BE2C (cell line): ENCODE data around the gene CLCN7.

Experiments used
- DNase-seq: peaks from one replicate; pipeline ENCODE4 v3.0.0-alpha.2; 2020
- H3K27me3 ChIP-seq: fragments of 250-450 bp; sonication (Bioruptor Pico); 2 replicates; pipeline ENCODE4 v1.5.1; 2020; ENCODE audit warnings: mild to moderate bottlenecking
- H3K36me3 ChIP-seq: fragments of 250-450 bp; sonication (Bioruptor Pico); 2 replicates; pipeline ENCODE4 v1.5.1; 2020; ENCODE audit warnings: mild to moderate bottlenecking
- H3K4me1 ChIP-seq: fragments of 250-450 bp; sonication (Bioruptor Pico); 2 replicates; pipeline ENCODE4 v1.5.1; 2020
- H3K4me3 ChIP-seq: 2 replicates; pipeline ENCODE4 v1.5.1; 2011; ENCODE audit warnings: low read depth, low read length
- H3K9me3 ChIP-seq: fragments of 250-450 bp; sonication (Bioruptor Pico); 2 replicates; pipeline ENCODE4 v1.5.1; 2020
- TF ChIP-seq, protein P1 (sequence below): IDR thresholded peaks from 2 replicates; pipeline ENCODE4 v1.5.1; 2012; ENCODE audit warnings: mild to moderate bottlenecking, low read depth, low read length

CLCN7 gene

GRCh38 chr16:1408171-1408837, 66.5 kb downstream of the CLCN7 start:
- Histone ChIP-seq H3K36me3 (no peaks in the 10 kb centered on the region), H3K4me1 (no peaks in the 10 kb centered on the region), H3K9me3 (no peaks in the 10 kb centered on the region), H3K4me3 (peak overlapping the region; percentile 75), H3K27me3 (no peaks in the 10 kb centered on the region)
- TF ChIP-seq, protein P1, sequence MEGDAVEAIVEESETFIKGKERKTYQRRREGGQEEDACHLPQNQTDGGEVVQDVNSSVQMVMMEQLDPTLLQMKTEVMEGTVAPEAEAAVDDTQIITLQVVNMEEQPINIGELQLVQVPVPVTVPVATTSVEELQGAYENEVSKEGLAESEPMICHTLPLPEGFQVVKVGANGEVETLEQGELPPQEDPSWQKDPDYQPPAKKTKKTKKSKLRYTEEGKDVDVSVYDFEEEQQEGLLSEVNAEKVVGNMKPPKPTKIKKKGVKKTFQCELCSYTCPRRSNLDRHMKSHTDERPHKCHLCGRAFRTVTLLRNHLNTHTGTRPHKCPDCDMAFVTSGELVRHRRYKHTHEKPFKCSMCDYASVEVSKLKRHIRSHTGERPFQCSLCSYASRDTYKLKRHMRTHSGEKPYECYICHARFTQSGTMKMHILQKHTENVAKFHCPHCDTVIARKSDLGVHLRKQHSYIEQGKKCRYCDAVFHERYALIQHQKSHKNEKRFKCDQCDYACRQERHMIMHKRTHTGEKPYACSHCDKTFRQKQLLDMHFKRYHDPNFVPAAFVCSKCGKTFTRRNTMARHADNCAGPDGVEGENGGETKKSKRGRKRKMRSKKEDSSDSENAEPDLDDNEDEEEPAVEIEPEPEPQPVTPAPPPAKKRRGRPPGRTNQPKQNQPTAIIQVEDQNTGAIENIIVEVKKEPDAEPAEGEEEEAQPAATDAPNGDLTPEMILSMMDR = no peak
- peak; percentile 96 for DNase-seq

DNA sequence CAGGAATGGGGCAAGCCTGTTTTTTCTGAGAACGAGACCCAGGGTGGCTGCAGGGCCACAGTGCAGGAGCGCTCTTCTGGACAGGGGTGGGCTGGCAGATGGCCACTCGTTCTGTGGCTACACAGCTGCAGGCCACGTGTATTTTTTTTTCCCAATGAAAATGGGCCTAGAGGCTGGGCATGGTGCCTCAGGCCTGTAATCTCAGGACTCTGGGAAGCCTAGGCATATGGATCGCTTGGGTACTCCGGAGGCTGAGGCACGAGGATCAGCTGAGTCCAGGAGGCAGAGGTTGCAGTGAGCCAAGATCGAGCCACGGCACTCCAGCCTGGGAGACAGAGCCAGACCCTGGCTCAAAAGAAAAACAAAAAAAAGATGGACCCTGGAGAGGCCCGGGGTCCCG, 67.1 kb downstream of the CLCN7 start:
- no peak for DNase-seq

GRCh38 chr16:1403733-1404132, 71.1 kb downstream of the CLCN7 start:
- TF ChIP-seq, protein P1 = no peak
- Histone ChIP-seq H3K27me3 (no peaks in the 10 kb centered on the region), H3K4me1 (no peaks in the 10 kb centered on the region), H3K4me3 (no peak overlapping the region), H3K36me3 (peaks cover 2% of the 10 kb centered on the region; the same call in 1 of the 2 replicates), H3K9me3 (no peaks in the 10 kb centered on the region)
- DNase-seq = no peak

More for the DNA sequence above, 67.1 kb downstream of the CLCN7 start:
- H3K27me3 ChIP-seq = no peaks in the 10 kb centered on the region
- no peaks in the 10 kb centered on the region for H3K9me3 ChIP-seq
- H3K36me3 ChIP-seq = no peaks in the 10 kb centered on the region
- H3K4me1 ChIP-seq = no peaks in the 10 kb centered on the region
- H3K4me3 ChIP-seq = peak overlapping the region; percentile 75
- TF ChIP-seq, protein P1 = no peak

DNA sequence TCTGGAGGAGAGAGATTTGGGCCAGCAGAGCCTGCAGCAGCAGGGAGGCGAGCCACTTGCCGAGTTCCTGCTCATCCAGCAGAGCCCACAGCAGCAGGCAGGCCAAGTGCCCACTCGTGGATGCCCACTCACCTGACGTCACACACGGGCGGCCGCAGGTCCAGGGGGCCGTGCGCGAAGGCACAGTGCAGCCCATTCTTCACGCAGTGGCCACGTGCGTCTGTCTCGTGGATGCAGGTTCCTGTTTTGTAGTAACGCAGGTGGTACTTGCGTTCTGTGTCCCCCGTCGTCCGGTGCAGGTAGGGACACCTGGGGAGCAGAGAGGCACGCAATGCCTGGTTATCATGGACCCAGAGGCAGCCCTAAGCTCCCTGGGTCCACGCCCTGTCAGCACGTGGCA, 71.8 kb downstream of the CLCN7 start:
- TF ChIP-seq, protein P1 = no peak
- no peak for DNase-seq
- no peaks in the 10 kb centered on the region for H3K9me3 ChIP-seq
- H3K4me3 ChIP-seq = no peak overlapping the region
- no peaks in the 10 kb centered on the region for H3K4me1 ChIP-seq
- no peaks in the 10 kb centered on the region for H3K27me3 ChIP-seq
- H3K36me3 ChIP-seq = peaks cover 2% of the 10 kb centered on the region; the same call in 1 of the 2 replicates

- H3K4me3 ChIP-seq = no peak overlapping the region
- TF ChIP-seq, protein P1 = no peak
- no peaks in the 10 kb centered on the region for H3K27me3 ChIP-seq
- DNase-seq = no peak
- peaks cover 2% of the 10 kb centered on the region; the same call in 1 of the 2 replicates for H3K36me3 ChIP-seq
- H3K4me1 ChIP-seq = no peaks in the 10 kb centered on the region
- H3K9me3 ChIP-seq = no peaks in the 10 kb centered on the region
These were observed 73.1 kb downstream of the CLCN7 start for GRCh38 chr16:1401758-1402154.

DNA sequence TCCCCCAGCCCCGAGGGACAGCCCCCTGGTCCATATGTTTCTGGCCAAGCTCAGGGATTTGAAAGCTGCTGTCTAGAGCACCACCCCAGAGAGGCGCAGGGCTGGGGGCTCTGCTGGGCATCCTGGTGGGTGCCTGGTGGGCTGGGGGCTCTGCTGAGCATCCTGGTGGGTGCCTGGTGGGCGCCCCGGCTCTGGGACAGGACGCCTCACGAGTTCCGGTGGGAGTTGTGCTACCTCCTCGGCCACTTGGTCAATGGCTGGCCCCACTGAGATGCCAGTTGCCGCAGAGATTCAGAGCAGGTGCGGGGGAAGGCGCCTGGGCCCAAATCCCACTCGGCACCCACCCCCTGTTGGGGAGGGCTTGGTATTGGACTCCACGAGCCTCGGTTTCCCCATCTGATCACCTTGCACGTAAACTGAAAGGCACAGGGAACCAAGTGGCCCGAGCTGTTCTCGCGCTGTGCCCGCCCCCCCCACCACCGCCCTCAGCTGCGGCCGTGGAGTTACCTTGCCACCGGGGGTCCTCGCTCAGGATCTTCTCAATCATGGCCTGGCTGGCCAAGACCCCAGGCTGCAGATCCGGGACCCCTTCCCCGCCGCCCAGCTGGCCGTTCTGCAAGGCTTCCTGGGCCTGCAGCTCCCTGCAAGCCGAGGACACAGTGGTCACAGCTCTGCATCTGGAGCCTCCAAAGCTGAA, 73.6 kb downstream of the CLCN7 start:
- Histone ChIP-seq H3K4me3 (no peak overlapping the region), H3K4me1 (no peaks in the 10 kb centered on the region), H3K27me3 (no peaks in the 10 kb centered on the region), H3K9me3 (no peaks in the 10 kb centered on the region), H3K36me3 (peaks cover 2% of the 10 kb centered on the region; the same call in 1 of the 2 replicates)
- TF ChIP-seq, protein P1 = no peak
- no peak for DNase-seq
